22Rv1 (cell line): ENCODE data around the gene HDGFL2.

Experiments
- ZFX ChIP-seq: fragments of 450-650 bp; IDR thresholded peaks from 2 replicates; pipeline ENCODE4 v1.6.1; 2017; ENCODE audit warnings: antibody characterized with exemption, borderline replicate concordance
- TF ChIP-seq, protein P1 (sequence below): fragments of 450-650 bp; IDR thresholded peaks from 2 replicates; pipeline ENCODE4 v1.5.1; 2017; ENCODE audit warnings: mild to moderate bottlenecking

DNA sequence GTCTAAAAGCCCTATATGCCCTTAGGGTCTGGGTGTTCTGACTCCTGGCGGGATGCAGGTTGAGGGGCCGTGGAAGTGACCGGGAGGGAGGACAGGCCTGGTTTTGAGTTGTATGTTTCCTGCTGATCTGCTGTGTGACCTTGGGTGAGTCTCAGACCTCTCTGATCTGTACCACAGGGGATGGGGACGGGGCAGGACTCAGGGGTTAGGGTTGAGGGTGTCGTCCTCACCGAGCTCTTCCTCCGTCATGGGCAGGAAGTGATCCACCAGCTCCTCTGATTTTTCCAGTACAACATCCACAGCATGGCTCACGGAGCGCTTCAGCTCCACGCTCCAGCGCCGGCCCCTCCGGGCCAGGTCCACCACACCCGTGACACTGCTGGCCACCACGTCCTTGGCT is 56.7 kb downstream of the HDGFL2 start:
- TF ChIP-seq, protein P1, sequence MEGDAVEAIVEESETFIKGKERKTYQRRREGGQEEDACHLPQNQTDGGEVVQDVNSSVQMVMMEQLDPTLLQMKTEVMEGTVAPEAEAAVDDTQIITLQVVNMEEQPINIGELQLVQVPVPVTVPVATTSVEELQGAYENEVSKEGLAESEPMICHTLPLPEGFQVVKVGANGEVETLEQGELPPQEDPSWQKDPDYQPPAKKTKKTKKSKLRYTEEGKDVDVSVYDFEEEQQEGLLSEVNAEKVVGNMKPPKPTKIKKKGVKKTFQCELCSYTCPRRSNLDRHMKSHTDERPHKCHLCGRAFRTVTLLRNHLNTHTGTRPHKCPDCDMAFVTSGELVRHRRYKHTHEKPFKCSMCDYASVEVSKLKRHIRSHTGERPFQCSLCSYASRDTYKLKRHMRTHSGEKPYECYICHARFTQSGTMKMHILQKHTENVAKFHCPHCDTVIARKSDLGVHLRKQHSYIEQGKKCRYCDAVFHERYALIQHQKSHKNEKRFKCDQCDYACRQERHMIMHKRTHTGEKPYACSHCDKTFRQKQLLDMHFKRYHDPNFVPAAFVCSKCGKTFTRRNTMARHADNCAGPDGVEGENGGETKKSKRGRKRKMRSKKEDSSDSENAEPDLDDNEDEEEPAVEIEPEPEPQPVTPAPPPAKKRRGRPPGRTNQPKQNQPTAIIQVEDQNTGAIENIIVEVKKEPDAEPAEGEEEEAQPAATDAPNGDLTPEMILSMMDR = no peak
- TF ChIP-seq ZFX = no peak
